Stomach (tissue), 4 donors: ENCODE data around the gene USP54.
A peak's percentile ranks its signal among the peaks of the same experiment; 100 is the strongest.

Source experiments
- POLR2A ChIP-seq, 4 donors: fragments of 450-650 bp; IDR thresholded peaks; one replicate each; pipeline ENCODE4 v1.6.1; 2016; ENCODE audit warnings: antibody characterized with exemption in 4 of 4, control low read depth in 2 of 4, mild to moderate bottlenecking in 1 of 4, moderate library complexity in 1 of 4
- POLR2AphosphoS5 ChIP-seq, 3 donors: sonication (generic); formaldehyde crosslinking; IDR thresholded peaks; one replicate each; pipeline ENCODE4 v1.6.1; 2016; ENCODE audit warnings: antibody characterized with exemption in 3 of 3
- TF ChIP-seq, protein P1 (sequence below), 7 experiments: fragments of 450-650 bp in 4 of 7; fragments of 200-600 bp in 3 of 7; sonication (generic) in 3 of 7; IDR thresholded peaks; one replicate each; pipeline ENCODE4 v1.5.1; 2016 to 2019; ENCODE audit warnings: antibody characterized with exemption in 7 of 7, control low read depth in 2 of 7, mild to moderate bottlenecking in 1 of 7

GRCh38 chr10:73577788-73578187 is 13.4 kb downstream of the USP54 start:
- TF ChIP-seq, protein P1, sequence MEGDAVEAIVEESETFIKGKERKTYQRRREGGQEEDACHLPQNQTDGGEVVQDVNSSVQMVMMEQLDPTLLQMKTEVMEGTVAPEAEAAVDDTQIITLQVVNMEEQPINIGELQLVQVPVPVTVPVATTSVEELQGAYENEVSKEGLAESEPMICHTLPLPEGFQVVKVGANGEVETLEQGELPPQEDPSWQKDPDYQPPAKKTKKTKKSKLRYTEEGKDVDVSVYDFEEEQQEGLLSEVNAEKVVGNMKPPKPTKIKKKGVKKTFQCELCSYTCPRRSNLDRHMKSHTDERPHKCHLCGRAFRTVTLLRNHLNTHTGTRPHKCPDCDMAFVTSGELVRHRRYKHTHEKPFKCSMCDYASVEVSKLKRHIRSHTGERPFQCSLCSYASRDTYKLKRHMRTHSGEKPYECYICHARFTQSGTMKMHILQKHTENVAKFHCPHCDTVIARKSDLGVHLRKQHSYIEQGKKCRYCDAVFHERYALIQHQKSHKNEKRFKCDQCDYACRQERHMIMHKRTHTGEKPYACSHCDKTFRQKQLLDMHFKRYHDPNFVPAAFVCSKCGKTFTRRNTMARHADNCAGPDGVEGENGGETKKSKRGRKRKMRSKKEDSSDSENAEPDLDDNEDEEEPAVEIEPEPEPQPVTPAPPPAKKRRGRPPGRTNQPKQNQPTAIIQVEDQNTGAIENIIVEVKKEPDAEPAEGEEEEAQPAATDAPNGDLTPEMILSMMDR (IDR thresholded peaks at IDR 0.05) = no peak
- TF ChIP-seq POLR2A (IDR thresholded peaks at IDR 0.05) (no peak), POLR2AphosphoS5 (IDR thresholded peaks at IDR 0.05) (peak; percentile 68 to 88 (median 80))
